Trophoblast cell (in vitro differentiated cells and primary cell): Measurements from ENCODE around the gene SMIM23.

Experiments
- DNase-seq, 2 donors: peaks; one replicate each; pipeline ENCODE4 v3.0.0-alpha.2; 2016
- H2AFZ ChIP-seq: 2 replicates; pipeline ENCODE4 v1.6.1; 2013; ENCODE audit warnings: low read length, moderate library complexity, mild to moderate bottlenecking; ENCODE audit not compliant: insufficient read depth, poor library complexity
- H2AK5ac ChIP-seq: 2 replicates; pipeline ENCODE4 v1.6.1; 2013; ENCODE audit warnings: mild to moderate bottlenecking, low read length
- H2BK120ac ChIP-seq: 2 replicates; pipeline ENCODE4 v1.6.1; 2013; ENCODE audit warnings: low read length, mild to moderate bottlenecking, moderate library complexity; ENCODE audit not compliant: insufficient read depth, poor library complexity
- H2BK12ac ChIP-seq: 2 replicates; pipeline ENCODE4 v1.6.1; 2013; ENCODE audit warnings: mild to moderate bottlenecking, low read length, moderate library complexity
- H2BK5ac ChIP-seq: 2 replicates; pipeline ENCODE4 v1.6.1; 2013; ENCODE audit warnings: low read length, low read depth, moderate library complexity, mild to moderate bottlenecking; ENCODE audit not compliant: poor library complexity
- H3K14ac ChIP-seq: 2 replicates; pipeline ENCODE4 v1.6.1; 2013; ENCODE audit warnings: mild to moderate bottlenecking, low read length
- H3K18ac ChIP-seq: 2 replicates; pipeline ENCODE4 v1.6.1; 2013; ENCODE audit warnings: mild to moderate bottlenecking, low read length
- H3K23ac ChIP-seq: 2 replicates; pipeline ENCODE4 v1.6.1; 2013; ENCODE audit warnings: low read length
- H3K27ac ChIP-seq: 2 replicates; pipeline ENCODE4 v1.5.1; 2013; ENCODE audit warnings: low read depth, mild to moderate bottlenecking, inconsistent platforms, low read length, moderate library complexity
- H3K27me3 ChIP-seq: 2 replicates; pipeline ENCODE4 v1.6.1; 2013; ENCODE audit warnings: inconsistent platforms, mild to moderate bottlenecking, low read length, moderate library complexity; ENCODE audit not compliant: insufficient read depth
- H3K36me3 ChIP-seq, 2 experiments: 1 replicate in 1 of 2; 2 replicates in 1 of 2; pipeline ENCODE4 v1.6.1; 2013; ENCODE audit warnings: low read length in 2 of 2, mild to moderate bottlenecking in 2 of 2, moderate library complexity in 1 of 2; ENCODE audit not compliant: insufficient read depth in 2 of 2, control insufficient read depth in 1 of 2
- H3K4ac ChIP-seq: 2 replicates; pipeline ENCODE4 v1.6.1; 2013; ENCODE audit warnings: low read depth, mild to moderate bottlenecking, low read length, moderate library complexity
- H3K4me1 ChIP-seq, 2 experiments: 1 replicate in 1 of 2; 2 replicates in 1 of 2; pipeline ENCODE4 v1.6.1; 2013; ENCODE audit warnings: low read length in 2 of 2, mild to moderate bottlenecking in 2 of 2, moderate library complexity in 1 of 2; ENCODE audit not compliant: insufficient read depth in 2 of 2, control insufficient read depth in 1 of 2
- H3K4me2 ChIP-seq: 2 replicates; pipeline ENCODE4 v1.6.1; 2013; ENCODE audit warnings: inconsistent platforms, mild to moderate bottlenecking, low read length, moderate library complexity
- H3K4me3 ChIP-seq: 2 replicates; pipeline ENCODE4 v1.5.1; 2013; ENCODE audit warnings: mild to moderate bottlenecking, low read depth, low read length, inconsistent platforms
- H3K79me1 ChIP-seq: one replicate; pipeline ENCODE4 v1.6.1; 2013; ENCODE audit warnings: low read length
- H3K79me2 ChIP-seq: 2 replicates; pipeline ENCODE4 v1.6.1; 2013; ENCODE audit warnings: low read length, mild to moderate bottlenecking; ENCODE audit not compliant: control insufficient read depth, insufficient read depth, poor library complexity
- H3K9ac ChIP-seq: 2 replicates; pipeline ENCODE4 v1.6.1; 2013; ENCODE audit warnings: mild to moderate bottlenecking, low read length
- H3K9me3 ChIP-seq: 2 replicates; pipeline ENCODE4 v1.6.1; 2013; ENCODE audit warnings: low read depth, mild to moderate bottlenecking, control low read depth, inconsistent platforms, low read length; ENCODE audit not compliant: insufficient read depth
- H4K12ac ChIP-seq: 2 replicates; pipeline ENCODE4 v1.6.1; 2013; ENCODE audit warnings: low read depth, mild to moderate bottlenecking, low read length, moderate library complexity
- H4K8ac ChIP-seq: 2 replicates; pipeline ENCODE4 v1.6.1; 2013; ENCODE audit warnings: low read depth, mild to moderate bottlenecking, low read length, moderate library complexity
- H4K91ac ChIP-seq: one replicate; pipeline ENCODE4 v1.6.1; 2013; ENCODE audit warnings: low read depth, mild to moderate bottlenecking, low read length, moderate library complexity
- WGBS: extraction: QIAGEN DNeasy Blood & Tissue Kit; methylation state at CpG from one replicate; pipeline ENCODE4 v1.1.7; 2013; ENCODE audit warnings: missing lambda C conversion rate; ENCODE audit not compliant: insufficient read length, insufficient coverage; ENCODE audit errors: extremely low coverage; 5-methylcytosine and 5-hydroxymethylcytosine counted together

SMIM23 gene

DNA sequence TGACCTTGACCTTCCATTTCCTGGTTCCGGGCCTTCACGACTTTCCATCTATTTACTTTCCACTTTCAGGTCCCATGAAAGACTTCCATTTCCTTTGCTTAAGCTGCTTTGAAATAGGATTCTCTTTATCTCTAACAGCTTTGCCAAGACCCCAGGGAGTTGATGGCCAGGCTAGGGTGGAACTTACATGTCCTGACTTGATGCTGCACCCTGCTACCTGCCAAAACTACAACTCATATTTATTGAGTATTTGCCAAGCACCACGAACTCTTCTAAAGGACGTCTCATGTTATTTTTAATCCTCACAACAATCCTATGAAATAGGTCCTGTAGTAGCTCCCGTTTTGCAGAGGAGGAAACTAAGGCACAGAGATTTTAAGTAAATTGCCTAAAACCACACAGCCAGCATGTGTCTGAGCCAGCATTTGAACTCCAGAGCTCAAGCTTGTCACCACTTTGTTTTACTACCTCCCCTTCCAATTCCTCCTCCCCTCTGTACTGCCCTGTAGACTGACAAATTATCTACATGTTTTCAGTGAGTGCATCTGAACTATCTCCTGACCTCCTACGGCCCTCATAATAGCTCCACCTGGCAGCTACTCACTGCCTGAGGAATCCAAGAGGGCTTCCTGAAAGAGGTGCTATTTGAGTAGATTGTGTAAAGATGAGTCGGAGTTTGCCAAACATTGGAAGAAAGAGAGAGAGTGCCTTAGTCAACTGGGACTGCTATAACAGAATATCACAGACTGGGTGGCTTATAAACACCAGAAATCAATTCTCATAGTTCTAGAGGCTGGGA, 38.4 kb upstream of the SMIM23 start:
- Histone ChIP-seq H2AFZ (no peak overlapping the region), H2BK5ac (no peak overlapping the region), H3K36me3 (no peaks in the 10 kb centered on the region), H3K14ac (no peak overlapping the region), H3K27ac (no peak overlapping the region), H3K4me2 (no peak overlapping the region), H3K4ac (no peak overlapping the region), H3K79me1 (no peaks in the 10 kb centered on the region), H3K79me2 (no peaks in the 10 kb centered on the region), H4K12ac (no peak overlapping the region), H3K4me1 (no peaks in the 10 kb centered on the region), H2BK12ac (no peak overlapping the region), H3K27me3 (no peaks in the 10 kb centered on the region), H2AK5ac (no peak overlapping the region), H4K91ac (no peak overlapping the region), H3K18ac (no peak overlapping the region), H3K9me3 (no peaks in the 10 kb centered on the region), H4K8ac (no peak overlapping the region), H3K4me3 (no peak overlapping the region), H3K9ac (no peak overlapping the region), H3K23ac (no peak overlapping the region), H2BK120ac (no peak overlapping the region)
- no CpG with 5 or more reads among the region's 7 CpGs for WGBS
- DNase-seq, result peak; percentile 58 to 71

GRCh38 chr5:171748720-171749119, 36.9 kb upstream of the SMIM23 start:
- Histone ChIP-seq H2BK5ac (no peak overlapping the region), H3K4me1 (no peaks in the 10 kb centered on the region), H3K14ac (no peak overlapping the region), H2BK120ac (no peak overlapping the region), H2AFZ (no peak overlapping the region), H3K9ac (no peak overlapping the region), H2BK12ac (no peak overlapping the region), H3K4me2 (no peak overlapping the region), H3K9me3 (no peaks in the 10 kb centered on the region), H3K23ac (no peak overlapping the region), H3K4ac (no peak overlapping the region), H3K27me3 (no peaks in the 10 kb centered on the region), H3K79me2 (no peaks in the 10 kb centered on the region), H3K18ac (no peak overlapping the region), H3K4me3 (no peak overlapping the region), H3K36me3 (no peaks in the 10 kb centered on the region), H4K91ac (no peak overlapping the region), H4K12ac (no peak overlapping the region), H4K8ac (no peak overlapping the region), H2AK5ac (no peak overlapping the region), H3K27ac (no peak overlapping the region), H3K79me1 (no peaks in the 10 kb centered on the region)
- DNase-seq, result no peak
- no CpG with 5 or more reads among the region's 6 CpGs for WGBS

DNA sequence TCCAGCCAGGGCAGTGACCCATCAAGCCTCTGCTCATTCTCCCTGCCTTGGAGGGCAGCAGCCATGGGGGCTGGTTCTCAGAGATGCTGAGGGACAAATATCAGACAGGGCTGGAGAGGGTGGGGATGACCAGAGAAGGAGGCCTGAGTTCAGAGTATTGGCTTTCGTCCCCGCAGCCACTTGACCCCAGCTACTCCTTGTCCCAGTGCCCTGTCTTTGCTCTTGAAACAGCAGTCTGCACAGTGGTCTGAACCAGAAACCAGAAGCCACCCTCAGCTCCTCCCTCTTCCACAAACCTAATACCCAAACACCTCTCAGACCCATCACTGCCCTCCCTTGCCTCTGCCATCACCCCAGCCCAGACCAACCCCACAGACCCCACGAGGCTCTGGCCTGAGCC, 36.3 kb upstream of the SMIM23 start:
- Histone ChIP-seq H4K8ac (no peak overlapping the region), H3K9me3 (no peaks in the 10 kb centered on the region), H3K14ac (no peak overlapping the region), H3K4me2 (no peak overlapping the region), H3K79me1 (no peaks in the 10 kb centered on the region), H3K23ac (no peak overlapping the region), H3K27ac (no peak overlapping the region), H2AFZ (no peak overlapping the region), H3K4me3 (no peak overlapping the region), H3K9ac (no peak overlapping the region), H3K27me3 (no peaks in the 10 kb centered on the region), H2AK5ac (no peak overlapping the region), H3K4me1 (no peaks in the 10 kb centered on the region), H3K36me3 (no peaks in the 10 kb centered on the region), H3K4ac (no peak overlapping the region), H4K12ac (no peak overlapping the region), H2BK5ac (no peak overlapping the region), H2BK12ac (no peak overlapping the region), H3K18ac (no peak overlapping the region), H2BK120ac (no peak overlapping the region), H3K79me2 (no peaks in the 10 kb centered on the region), H4K91ac (no peak overlapping the region)
- no CpG with 5 or more reads among the region's 3 CpGs for WGBS
- DNase-seq, result no peak

- H3K79me2 ChIP-seq, result no peaks in the 10 kb centered on the region
- H3K9me3 ChIP-seq, result no peaks in the 10 kb centered on the region
- no peak overlapping the region for H2AFZ ChIP-seq
- DNase-seq, result no peak
- H4K91ac ChIP-seq, result no peak overlapping the region
- no peak overlapping the region for H2BK12ac ChIP-seq
- no peak overlapping the region for H3K4ac ChIP-seq
- no peak overlapping the region for H3K4me2 ChIP-seq
- H3K18ac ChIP-seq, result no peak overlapping the region
- no peak overlapping the region for H3K23ac ChIP-seq
- WGBS, result no CpG with 5 or more reads among the region's 6 CpGs
- no peak overlapping the region for H3K27ac ChIP-seq
- no peak overlapping the region for H4K12ac ChIP-seq
- no peak overlapping the region for H2BK120ac ChIP-seq
- no peak overlapping the region for H2AK5ac ChIP-seq
- no peaks in the 10 kb centered on the region for H3K4me1 ChIP-seq
- no peaks in the 10 kb centered on the region for H3K36me3 ChIP-seq
- H3K14ac ChIP-seq, result no peak overlapping the region
- no peak overlapping the region for H2BK5ac ChIP-seq
- no peaks in the 10 kb centered on the region for H3K27me3 ChIP-seq
- no peaks in the 10 kb centered on the region for H3K79me1 ChIP-seq
- no peak overlapping the region for H3K4me3 ChIP-seq
- H4K8ac ChIP-seq, result no peak overlapping the region
- no peak overlapping the region for H3K9ac ChIP-seq
These were observed 35.3 kb upstream of the SMIM23 start for GRCh38 chr5:171750311-171750788.
